GM19438 (cell line): ENCODE measurements around the gene CCR3.

Experiments
- ATAC-seq: cut with Tn5 transposase; IDR thresholded peaks from one replicate; pipeline ENCODE4 v1.9.1; 2021; ENCODE audit warnings: low read depth; ENCODE audit not compliant: unreplicated experiment

The CCR3 gene

GRCh38 chr3:46293991-46294833, 52.0 kb downstream of the CCR3 start:
- no peak for ATAC-seq

DNA sequence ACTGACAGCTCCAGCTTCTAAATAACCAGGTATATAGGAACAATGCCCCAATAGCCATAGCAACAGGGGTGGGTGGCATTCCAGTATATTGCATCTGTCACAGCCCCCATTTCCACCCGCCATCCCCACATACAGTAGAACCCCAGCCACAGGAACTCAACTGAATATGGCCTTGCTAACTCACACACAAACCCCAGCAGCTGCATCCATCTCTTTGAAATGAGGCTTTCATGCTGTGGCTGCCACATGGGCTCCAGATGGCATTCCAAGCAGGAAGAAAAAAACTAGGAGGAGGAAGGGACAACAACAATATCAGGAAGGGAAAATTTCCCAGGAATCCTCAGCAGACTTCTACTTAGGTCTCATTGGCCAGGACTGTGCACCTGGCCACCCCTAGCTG, 54.6 kb downstream of the CCR3 start:
- ATAC-seq = no peak

GRCh38 chr3:46297658-46298423, 55.6 kb downstream of the CCR3 start:
- no peak for ATAC-seq

DNA sequence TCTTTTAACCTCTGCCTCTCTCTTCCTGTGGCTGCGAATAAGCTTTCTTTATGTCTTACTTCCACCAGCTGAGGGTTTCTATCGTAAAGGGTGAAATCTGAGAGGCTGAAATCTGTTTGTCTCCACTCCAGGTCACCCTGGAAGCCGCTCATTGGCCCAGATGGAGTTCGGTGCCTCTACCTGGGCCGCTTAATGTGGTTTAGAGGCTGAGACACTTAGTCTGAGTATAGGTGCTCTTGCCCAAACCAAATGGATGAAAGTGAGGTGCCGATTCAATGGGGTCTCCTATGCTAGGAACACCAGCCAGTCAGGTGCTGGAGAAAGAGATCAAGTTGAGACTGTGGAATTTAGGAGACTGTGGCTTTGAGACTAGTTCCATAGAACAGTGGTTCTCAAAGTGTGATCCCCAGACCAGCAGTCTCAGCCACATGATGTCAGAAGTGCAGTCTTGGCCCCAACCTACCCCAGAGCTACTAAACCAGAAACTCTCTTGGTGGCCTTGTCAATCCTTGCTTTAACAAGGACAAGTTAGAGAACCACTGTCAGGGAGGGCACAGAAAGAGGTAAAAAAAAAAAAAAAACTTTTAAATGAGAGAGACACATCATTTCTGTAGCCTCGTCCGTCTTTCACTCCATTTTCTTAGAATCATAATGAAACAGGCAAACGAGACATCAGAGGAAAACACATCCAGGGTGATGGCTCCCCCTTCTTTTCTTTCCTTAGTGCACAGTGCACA, 56.8 kb downstream of the CCR3 start:
- peak; percentile 55 for ATAC-seq

GRCh38 chr3:46299608-46300460, 57.6 kb downstream of the CCR3 start:
- ATAC-seq = peak; percentile 41

GRCh38 chr3:46300461-46300789, 58.2 kb downstream of the CCR3 start:
- no peak for ATAC-seq

GRCh38 chr3:46301122-46301835, 59.0 kb downstream of the CCR3 start:
- ATAC-seq = no peak

DNA sequence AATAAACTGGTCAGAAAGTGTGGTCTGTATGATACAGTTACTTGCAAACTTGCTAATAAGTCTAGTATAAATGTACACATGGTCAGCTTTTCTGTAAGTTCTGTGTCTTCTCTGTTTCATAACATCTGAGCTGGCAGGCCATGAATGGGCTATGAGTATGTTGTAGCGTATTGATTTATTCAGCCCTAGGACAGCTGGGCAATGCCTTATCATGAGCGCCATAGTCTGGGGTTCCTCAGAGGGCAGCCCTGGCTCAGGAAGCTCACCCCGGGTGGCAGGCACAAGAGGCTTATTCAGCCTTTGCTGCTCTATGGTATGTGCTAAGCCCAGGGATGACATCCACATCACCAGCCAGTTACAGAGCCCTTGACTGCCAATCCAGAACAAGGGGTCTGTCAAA, 61.0 kb downstream of the CCR3 start:
- ATAC-seq = no peak

DNA sequence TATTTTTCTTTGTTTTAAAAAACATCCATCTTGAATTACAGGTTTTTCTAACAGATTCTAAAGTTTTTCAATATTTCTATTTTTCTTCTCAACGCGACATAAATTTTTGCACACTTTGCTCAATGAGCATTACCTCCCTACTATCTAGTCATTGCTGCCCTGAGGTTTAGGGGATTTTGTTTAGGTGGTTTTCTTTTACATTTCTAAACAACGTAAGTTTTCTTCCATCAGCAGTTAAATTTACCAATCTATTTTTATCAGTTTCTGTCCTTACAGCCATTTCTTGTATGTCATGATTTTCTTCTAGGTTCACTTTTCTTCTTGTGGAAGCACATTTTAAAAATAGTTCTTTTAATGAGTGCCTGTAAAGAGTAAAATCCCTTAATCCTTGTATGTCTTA, 62.5 kb downstream of the CCR3 start:
- ATAC-seq = no peak

GRCh38 chr3:46312991-46313390, 70.7 kb downstream of the CCR3 start:
- ATAC-seq = no peak

DNA sequence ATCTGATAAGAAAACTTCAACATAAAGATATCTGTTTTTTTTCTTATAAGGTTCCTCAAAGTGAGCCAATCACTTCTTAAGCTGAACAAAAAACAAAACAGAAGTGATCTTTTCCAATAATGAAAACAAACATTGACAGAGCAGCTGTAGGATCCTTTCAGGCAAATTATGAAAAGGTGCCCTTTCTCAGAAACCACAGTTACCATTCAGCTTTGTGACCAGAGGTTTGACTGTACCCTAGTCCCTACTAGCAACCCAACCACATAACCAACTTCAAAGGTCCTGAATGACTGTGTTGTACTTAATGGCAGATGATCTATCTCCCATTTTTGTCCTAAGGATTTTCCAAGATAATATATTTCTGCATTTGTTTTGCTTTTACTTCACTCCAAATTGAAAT, 72.3 kb downstream of the CCR3 start:
- ATAC-seq = no peak

DNA sequence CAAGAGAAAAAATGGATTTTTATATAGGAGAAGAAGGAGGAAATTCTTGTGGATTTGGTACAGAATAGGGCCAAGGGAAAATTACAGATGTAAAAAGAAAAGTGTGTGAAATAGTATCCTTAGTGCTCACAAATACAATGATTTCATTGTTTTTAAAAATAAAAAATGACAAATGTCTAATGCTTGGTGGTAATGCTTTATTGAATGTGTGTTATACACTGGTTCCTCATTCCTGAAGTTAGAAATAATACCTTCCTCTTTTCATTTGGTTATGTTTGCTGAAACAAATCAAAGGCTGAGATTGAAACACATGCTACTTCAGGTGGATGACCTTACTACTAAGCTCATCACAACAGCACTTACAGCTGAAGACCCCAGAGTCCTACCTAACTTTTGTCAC, 73.9 kb downstream of the CCR3 start:
- ATAC-seq = no peak
